Muscle of leg (tissue), 11 donors: ENCODE data around the gene SYT2. TPM values are rescaled to one million over a fixed set of nuclear protein-coding genes. Genes with fewer than 3 reads are reported as not detected.

Source experiments
- DNase-seq: peaks from one replicate; pipeline ENCODE4 v3.0.0; 2013
- H3K27ac ChIP-seq: one replicate; pipeline ENCODE4 v1.5.1; 2013; ENCODE audit warnings: mild to moderate bottlenecking, low read length, control low read depth
- H3K27me3 ChIP-seq: one replicate; pipeline ENCODE4 v1.6.1; 2013; ENCODE audit warnings: low read length; ENCODE audit not compliant: control insufficient read depth, insufficient read depth
- H3K36me3 ChIP-seq: one replicate; pipeline ENCODE4 v1.6.1; 2013; ENCODE audit warnings: low read length; ENCODE audit not compliant: control insufficient read depth, insufficient read depth
- H3K4me1 ChIP-seq: one replicate; pipeline ENCODE4 v1.6.1; 2013; ENCODE audit warnings: low read length; ENCODE audit not compliant: control insufficient read depth, insufficient read depth
- H3K4me3 ChIP-seq: one replicate; pipeline ENCODE4 v1.5.1; 2013; ENCODE audit warnings: low read length, control low read depth
- H3K9me3 ChIP-seq: replicated peaks from 2 replicates; pipeline ENCODE4 v1.6.1; 2013; ENCODE audit warnings: low read depth, low read length; ENCODE audit not compliant: control insufficient read depth
- WGBS: methylation state at CpG from one replicate; pipeline ENCODE4 v1.1.5; 2013; ENCODE audit warnings: missing lambda C conversion rate; ENCODE audit not compliant: insufficient coverage; 5-methylcytosine and 5-hydroxymethylcytosine counted together
- polyA plus RNA-seq, 8 donors: library from polyadenylated mRNA; unstranded; fragments of 120-200 nt; gene quantifications; one replicate each; pipeline versions ENCODE4 v1.2.1 to v1.2.3, GENCODE V29; 2013; ENCODE audit warnings: inconsistent platforms in 1 of 8, low replicate concordance in 1 of 8; ENCODE audit not compliant: insufficient read length in 8 of 8, insufficient read depth in 1 of 8
- total RNA-seq: library from RNA; stranded (reverse); fragments of 120-200 nt; gene quantifications from one replicate; pipeline ENCODE4 v1.2.4, GENCODE V29; 2013

Gene SYT2
- total and polyA plus RNA-seq, 9 donors = 0.04 to 0.63 (median 0.33) TPM

DNA sequence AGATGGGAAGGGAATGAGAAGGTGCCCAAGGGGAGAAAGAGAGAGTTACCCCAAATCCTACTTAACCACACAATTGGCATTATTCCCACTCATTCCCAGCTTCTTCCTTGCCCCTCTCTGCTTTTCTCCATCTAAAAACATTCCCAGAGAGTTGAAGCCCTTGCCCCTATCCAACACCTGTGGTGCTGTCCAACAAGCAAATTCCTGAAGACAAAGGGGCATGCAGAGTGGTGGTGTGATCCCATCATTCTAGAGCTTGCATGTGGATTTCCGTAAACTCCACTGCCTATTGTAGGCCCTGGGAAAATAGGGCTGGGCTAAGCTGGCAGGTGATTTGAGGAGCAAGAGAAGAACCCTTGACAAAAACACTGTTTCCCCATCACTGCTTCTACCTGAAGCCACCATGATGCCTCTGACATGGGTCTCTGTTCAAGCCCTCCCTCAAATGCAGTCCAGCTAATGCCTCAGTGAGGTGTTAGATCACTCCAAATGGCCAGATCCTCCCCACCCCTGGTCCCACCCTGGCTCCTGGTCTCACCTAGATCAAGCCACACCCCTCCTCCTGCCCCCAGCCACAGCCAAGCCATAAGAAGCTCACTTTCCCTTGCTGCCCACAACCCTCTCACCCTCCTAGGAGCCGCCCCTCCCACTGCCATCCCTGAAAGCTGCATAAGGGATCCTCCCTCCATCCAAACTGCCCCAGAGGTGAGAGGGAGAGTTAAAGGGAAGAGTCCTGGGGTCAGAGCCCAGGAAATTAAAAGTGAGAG lies 29.5 kb downstream of the SYT2 start:
- H3K4me1 ChIP-seq = no peaks in the 10 kb centered on the region
- no peak for DNase-seq
- WGBS = no CpG with 5 or more reads among the region's 2 CpGs
- H3K27ac ChIP-seq = no peak overlapping the region
- H3K4me3 ChIP-seq = no peak overlapping the region
- no peaks in the 10 kb centered on the region for H3K9me3 ChIP-seq
- H3K36me3 ChIP-seq = no peaks in the 10 kb centered on the region
- peaks cover 22% of the 10 kb centered on the region for H3K27me3 ChIP-seq

DNA sequence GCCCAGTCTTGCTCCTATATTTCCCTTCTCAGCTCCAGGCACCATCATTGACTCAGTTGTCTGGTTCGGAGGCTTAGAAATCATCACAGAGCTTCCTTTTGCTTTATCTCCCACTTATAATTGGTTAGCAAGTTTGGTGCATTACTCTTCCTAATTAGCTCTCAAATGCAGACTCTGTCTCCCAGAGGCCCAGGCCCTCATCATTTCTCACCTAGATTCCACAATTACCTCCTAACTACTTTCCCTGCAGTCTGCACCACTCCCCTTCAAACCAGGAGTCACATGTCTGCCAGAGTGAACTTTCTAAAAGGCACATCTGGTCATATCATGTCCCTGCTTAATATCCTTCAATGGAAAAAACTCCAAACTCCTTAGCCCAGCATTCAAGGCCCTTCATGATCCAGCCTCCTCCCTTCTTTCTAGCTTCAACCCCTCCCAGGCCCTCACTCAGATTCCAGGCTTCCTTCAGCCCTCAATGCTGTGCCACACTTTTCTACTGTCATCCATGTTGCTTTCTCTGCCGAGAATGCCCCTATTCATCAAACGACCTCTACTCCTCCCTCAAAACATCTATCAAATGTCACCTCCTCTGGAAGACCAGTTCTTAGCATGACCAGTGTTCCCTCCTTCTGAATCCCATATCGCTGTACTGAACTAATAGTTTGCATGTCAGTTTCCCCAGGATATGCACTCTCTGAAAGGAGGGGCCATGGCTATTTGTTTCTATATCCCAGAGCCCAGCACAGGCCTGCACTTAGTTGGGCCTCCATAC lies 30.7 kb downstream of the SYT2 start:
- no peak overlapping the region for H3K4me3 ChIP-seq
- H3K27me3 ChIP-seq = peaks cover 20% of the 10 kb centered on the region
- H3K9me3 ChIP-seq = no peaks in the 10 kb centered on the region
- no peaks in the 10 kb centered on the region for H3K4me1 ChIP-seq
- H3K27ac ChIP-seq = no peak overlapping the region
- WGBS = 33% methylated on average over 4 of the region's 4 CpGs
- DNase-seq = no peak
- no peaks in the 10 kb centered on the region for H3K36me3 ChIP-seq

DNA sequence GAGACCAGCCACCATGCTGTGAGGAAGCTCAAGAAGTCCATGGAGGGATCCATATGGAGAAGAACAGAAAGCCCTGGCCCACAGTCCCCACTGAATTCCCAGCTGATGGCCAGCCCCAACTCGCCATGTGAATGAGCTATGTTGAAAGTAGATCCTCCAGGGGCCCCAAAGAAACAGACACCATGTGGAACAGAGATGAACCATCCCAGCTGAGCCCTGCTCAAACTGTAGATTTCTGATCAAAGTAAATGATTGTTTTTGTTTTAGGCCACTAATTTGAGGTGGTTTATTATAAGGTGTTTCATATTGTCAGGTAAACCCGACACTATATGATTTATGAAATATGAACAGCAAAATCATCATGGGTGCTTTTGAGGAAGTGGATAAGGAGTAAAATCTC lies 32.8 kb downstream of the SYT2 start:
- WGBS = no CpG with 5 or more reads among the region's 2 CpGs
- Histone ChIP-seq H3K27me3 (peaks cover 18% of the 10 kb centered on the region), H3K4me3 (no peak overlapping the region), H3K4me1 (no peaks in the 10 kb centered on the region), H3K27ac (no peak overlapping the region), H3K9me3 (no peaks in the 10 kb centered on the region), H3K36me3 (no peaks in the 10 kb centered on the region)
- DNase-seq = no peak

DNA sequence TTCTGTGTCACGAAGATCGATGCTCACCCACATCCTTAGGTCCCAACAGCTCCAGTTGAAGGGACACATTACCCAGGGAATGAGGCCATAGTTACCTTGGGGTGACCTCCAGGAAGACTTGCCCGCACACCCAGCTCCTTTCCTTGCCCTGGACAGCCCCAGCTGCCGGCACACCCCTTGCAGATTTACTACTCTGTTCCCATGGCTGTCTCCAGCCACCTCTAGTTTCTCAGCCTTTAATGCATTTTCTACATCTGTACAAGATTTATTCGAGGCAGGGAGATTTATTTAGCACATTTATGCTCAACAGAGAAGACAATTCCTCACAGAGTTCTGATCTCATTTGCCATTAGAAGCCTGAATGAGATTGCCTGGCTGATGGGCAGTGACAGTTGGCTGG lies 36.7 kb downstream of the SYT2 start:
- Histone ChIP-seq H3K27me3 (peaks cover 4% of the 10 kb centered on the region), H3K27ac (no peak overlapping the region)
- WGBS = 48% methylated on average over 2 of the region's 5 CpGs

DNA sequence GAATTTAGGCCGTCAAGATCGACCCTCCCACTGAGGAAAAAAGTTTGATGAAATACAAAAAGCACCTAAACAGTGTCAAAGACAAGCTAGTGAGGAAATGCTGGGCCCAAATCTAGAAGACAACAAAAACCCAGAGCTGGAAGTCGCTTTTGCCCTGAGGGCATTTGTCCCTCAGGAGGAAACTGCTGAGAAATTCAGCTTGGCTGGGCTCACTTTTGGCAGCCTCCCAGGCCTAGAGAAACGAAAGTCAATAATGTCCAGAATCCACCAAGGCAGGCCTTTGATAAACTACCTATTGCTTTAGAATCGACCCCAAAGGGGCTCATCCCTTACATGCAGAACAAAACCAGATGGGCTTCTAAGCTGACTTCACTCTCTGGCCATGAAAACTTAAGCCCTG lies 38.9 kb downstream of the SYT2 start:
- DNase-seq = no peak
- peaks cover 6% of the 10 kb centered on the region for H3K27me3 ChIP-seq
- WGBS = 41% methylated on average over 2 of the region's 5 CpGs

More for the DNA sequence above, 36.7 kb downstream of the SYT2 start:
- H3K36me3 ChIP-seq = no peaks in the 10 kb centered on the region
- no peak for DNase-seq
- no peaks in the 10 kb centered on the region for H3K4me1 ChIP-seq
- no peaks in the 10 kb centered on the region for H3K9me3 ChIP-seq
- no peak overlapping the region for H3K4me3 ChIP-seq

DNA sequence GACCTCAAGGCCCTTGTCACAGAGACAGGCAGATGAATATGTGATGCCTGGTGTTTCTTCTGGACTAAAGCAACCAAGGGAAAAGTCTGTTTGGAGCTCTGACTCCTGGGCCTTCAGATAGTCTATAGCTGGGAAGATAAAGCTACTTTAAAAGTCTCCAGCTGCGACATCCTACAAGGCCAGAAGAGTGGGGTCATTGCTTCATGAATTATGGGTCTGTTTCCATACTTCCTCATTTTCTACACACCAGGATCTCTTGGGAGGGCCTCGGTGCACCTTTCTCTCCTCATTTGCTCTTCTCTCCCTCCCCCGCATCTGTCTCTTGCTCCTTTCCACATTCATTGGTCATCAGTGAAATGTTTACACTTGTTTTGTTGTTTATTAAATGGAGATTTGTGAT lies 44.8 kb downstream of the SYT2 start:
- Histone ChIP-seq H3K27me3 (peaks cover 31% of the 10 kb centered on the region), H3K9me3 (no peaks in the 10 kb centered on the region), H3K27ac (no peak overlapping the region), H3K4me3 (no peak overlapping the region), H3K4me1 (no peaks in the 10 kb centered on the region), H3K36me3 (no peaks in the 10 kb centered on the region)
- 75% methylated on average over 2 of the region's 3 CpGs for WGBS
- no peak for DNase-seq

More for the DNA sequence above, 38.9 kb downstream of the SYT2 start:
- H3K4me1 ChIP-seq = no peaks in the 10 kb centered on the region
- H3K4me3 ChIP-seq = no peak overlapping the region
- H3K36me3 ChIP-seq = no peaks in the 10 kb centered on the region
- H3K27ac ChIP-seq = no peak overlapping the region
- H3K9me3 ChIP-seq = no peaks in the 10 kb centered on the region

DNA sequence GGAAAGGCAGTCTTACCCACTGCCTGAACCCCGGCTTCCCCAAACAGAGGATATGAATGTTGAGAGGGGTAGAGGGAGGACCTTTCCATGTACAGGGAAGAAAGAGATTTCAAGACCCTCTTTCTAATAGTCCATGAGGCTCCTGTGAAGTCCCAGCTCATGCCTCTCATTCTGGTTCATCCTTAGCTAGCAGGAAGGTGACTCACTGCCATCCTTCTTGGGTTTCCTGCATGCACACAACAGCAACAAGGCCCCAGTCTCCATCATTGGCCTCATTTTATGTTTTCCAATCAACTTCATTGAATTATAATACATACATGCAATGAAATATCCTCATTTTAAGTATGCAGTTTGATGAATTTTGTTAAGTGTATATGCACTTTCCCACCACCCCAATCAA lies 46.2 kb downstream of the SYT2 start:
- peaks cover 39% of the 10 kb centered on the region for H3K27me3 ChIP-seq
- WGBS = no CpG with 5 or more reads among the region's 1 CpG
- DNase-seq = no peak

DNA sequence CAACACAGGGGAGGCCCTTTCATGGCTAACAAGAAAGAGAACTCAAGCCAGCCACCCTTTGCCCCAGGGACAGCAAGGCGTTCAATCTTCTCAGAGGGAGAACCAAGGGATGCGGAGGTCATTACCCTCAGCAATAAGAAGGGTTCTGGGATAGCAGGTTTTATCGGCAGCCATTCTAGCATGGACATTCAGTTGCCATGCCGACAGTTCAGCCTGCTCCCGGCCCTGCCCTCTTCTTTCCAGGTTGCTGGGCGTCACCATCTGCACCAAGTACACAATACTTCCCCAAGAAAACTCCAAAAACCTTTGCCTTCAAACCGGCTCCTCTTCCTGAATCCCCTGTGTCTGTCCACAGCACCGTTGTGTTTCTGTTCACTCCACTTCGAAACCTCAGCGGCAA lies 47.1 kb downstream of the SYT2 start:
- 39% methylated on average over 5 of the region's 10 CpGs for WGBS

More for the DNA sequence above, 46.2 kb downstream of the SYT2 start:
- Histone ChIP-seq H3K27ac (no peak overlapping the region), H3K4me1 (peaks cover 4% of the 10 kb centered on the region), H3K9me3 (no peaks in the 10 kb centered on the region), H3K36me3 (no peaks in the 10 kb centered on the region), H3K4me3 (no peak overlapping the region)

DNA sequence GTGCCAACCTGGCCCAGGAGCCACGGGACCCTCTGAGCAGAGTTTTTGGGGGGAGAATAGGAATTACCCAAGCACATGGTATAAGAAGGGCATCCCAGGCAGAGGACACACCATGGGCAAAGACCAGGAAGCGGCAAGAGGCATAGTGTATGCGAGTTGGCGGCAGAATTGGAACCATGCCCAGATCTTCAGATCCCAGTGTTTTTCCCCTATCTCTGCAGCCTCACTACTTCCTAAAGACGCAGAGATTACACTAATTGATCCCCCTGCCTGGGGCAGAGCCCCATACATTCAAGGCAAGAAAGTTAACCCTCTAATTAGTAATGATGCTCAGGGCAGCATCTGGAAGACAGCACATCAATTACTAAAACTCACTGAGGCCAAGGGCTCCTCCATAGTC lies 48.2 kb downstream of the SYT2 start:
- DNase-seq = no peak
- H3K36me3 ChIP-seq = no peaks in the 10 kb centered on the region
- no peaks in the 10 kb centered on the region for H3K9me3 ChIP-seq
- H3K27me3 ChIP-seq = peaks cover 40% of the 10 kb centered on the region
- WGBS = 54% methylated on average over 5 of the region's 5 CpGs
- no peak overlapping the region for H3K4me3 ChIP-seq
- peaks cover 11% of the 10 kb centered on the region for H3K4me1 ChIP-seq
- H3K27ac ChIP-seq = no peak overlapping the region

More for the DNA sequence above, 47.1 kb downstream of the SYT2 start:
- H3K4me3 ChIP-seq = no peak overlapping the region
- H3K36me3 ChIP-seq = no peaks in the 10 kb centered on the region
- no peak for DNase-seq
- no peak overlapping the region for H3K27ac ChIP-seq
- H3K27me3 ChIP-seq = peaks cover 39% of the 10 kb centered on the region
- no peaks in the 10 kb centered on the region for H3K9me3 ChIP-seq
- peaks cover 11% of the 10 kb centered on the region for H3K4me1 ChIP-seq

DNA sequence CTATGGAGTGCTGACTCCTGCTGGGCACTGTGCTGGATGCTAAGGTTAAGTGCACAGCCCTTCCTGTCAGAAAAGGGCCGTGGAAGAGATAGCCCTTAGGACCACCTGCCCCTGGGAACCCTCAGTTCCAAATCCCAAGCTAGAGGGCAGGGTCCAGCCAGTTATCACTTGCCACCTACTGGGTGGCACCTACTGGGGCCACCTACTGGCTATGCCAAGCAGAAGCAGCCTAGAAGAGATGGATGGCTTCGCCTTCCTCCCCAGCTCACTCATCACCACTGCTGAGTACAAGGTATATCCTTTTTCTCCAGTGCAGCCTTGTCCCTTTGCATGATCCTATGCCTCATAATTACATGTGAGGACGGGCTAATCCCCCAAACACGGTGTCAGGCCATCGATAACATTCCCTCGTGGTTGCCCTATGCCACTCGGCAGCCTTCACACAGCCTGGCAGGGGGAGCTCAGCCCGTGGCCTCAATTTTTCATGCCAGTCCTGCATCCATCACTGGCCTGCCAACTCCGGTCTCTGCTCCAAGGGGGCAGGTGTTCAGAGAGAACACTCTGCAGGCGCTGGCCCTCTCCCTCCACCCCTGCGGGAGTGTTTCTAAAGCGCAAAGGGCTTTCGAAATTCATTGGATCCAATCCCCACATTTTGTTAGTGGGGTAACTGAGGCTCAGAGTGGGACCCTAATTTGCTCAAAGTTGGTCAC lies 49.0 kb downstream of the SYT2 start:
- H3K27ac ChIP-seq = no peak overlapping the region
- no peak for DNase-seq
- H3K36me3 ChIP-seq = no peaks in the 10 kb centered on the region
- H3K27me3 ChIP-seq = peaks cover 46% of the 10 kb centered on the region
- H3K4me3 ChIP-seq = no peak overlapping the region
- peaks cover 11% of the 10 kb centered on the region for H3K4me1 ChIP-seq
- no peaks in the 10 kb centered on the region for H3K9me3 ChIP-seq
- WGBS = 65% methylated on average over 9 of the region's 13 CpGs
